Embryonic facial prominence (tissue), 1 donor: ENCODE measurements around the gene PPP1CB.
A peak's percentile ranks its signal among the peaks of the same experiment; 100 is the strongest.

Experiments
- DNase-seq: peaks from one replicate; pipeline ENCODE4 v3.0.0-alpha.2; 2016; ENCODE audit errors: extremely low spot score

The PPP1CB gene

GRCh38 chr2:28745225-28745624, 6.4 kb upstream of the PPP1CB start:
- no peak for DNase-seq

- no peak for DNase-seq
Measured at GRCh38 chr2:28745876-28746275, 5.8 kb upstream of the PPP1CB start.

- no peak for DNase-seq
Measured at GRCh38 chr2:28746429-28747111, 5.1 kb upstream of the PPP1CB start.

DNA sequence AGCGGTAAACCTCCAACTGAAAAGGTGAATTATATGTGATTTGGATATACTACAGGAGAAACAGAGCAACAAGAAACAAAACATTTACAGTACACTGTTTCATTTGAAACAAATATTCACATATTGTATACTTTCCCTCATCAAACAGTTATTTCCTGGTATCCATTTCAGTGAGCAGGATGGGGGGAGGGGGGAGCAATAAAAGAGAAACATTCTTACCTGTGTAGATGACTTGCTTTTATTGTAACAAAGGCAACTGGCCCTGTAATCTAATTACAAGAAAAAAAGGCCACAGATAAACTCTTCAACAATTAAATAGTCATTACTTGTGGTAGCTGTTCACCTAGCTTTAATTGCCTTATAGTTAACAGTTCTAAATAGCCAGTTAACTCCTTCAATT, 3.9 kb upstream of the PPP1CB start:
- no peak for DNase-seq

GRCh38 chr2:28748176-28748575, 3.5 kb upstream of the PPP1CB start:
- no peak for DNase-seq

DNA sequence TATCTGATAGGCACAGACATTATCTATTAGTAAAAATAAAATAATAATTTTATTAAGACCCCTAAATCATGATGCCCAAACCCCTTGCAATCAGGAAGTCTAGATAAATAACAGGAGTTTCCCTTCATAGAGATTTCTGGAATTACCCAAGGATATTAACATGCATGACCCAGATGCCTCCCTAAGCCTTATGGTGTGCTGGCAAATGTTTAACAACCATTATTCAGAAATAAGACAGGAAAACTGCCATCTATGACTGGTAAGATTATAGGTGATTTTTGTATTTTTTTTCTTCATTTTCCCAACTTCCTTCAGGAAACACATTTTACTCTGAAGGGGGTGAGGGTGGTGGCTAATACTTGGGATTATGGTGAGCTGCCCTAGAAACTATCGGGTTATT, 2.7 kb upstream of the PPP1CB start:
- DNase-seq: no peak

DNA sequence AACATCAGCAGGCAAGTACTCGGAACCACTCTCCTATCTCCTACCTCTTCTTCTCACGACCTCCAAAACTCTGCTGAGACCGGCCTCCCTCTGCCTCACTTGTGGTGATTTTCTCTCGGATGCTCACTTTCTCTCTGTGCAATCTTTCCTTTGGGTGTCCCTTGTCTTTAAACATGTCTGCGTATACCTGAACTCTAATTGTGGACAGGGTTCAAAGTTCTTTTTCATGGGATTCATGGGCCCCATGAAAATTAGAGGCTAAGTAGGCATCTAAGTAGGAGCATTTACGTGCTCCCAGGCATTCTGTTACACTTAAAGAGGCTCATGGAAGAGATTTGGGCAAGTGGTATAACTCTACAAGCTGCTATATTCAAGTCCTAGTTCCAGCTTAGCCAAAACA, 2.1 kb upstream of the PPP1CB start:
- DNase-seq: no peak

DNA sequence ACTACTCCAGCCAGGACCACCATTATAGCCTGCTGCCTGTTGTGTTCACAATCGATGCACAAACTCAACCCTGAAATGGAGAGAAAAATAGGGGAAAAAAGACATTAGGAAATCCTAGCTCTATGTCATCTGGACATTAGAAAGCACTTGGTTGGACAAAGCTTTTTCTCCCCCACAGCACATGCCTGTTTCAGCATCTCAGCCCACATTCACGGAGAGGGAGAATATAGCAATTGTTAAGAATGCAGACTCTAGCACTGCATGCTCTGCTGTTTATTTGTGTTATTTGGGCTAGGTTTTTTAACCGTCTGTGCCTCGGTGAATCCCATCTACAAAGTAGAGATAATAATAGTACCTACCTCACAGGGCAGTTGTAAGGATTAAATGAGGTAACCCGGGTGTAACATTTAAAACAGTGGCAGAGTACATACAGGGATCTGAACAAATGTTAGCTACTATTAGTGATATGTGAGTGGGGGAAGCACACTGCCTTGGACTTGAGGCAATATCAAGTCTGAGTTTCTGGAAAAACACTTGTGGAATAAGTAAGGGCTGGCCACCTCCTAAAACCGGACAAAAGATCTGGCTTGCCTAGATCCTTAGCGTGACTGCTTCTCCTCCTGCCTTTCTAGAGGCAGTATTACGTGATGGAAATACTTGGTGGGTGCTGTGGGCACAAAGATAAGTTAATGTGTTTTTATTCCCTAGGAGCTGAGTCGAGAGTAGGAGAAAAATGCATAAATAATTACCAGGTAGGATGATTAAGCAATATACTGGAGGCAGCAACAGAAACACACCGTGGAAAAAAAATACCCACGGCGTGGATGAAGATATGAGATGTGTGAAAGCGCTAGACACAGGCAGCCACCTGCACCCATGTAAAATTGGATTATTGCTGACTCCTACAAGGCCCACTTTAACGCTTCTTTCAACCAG, 1.0 kb upstream of the PPP1CB start:
- DNase-seq: no peak

- no peak for DNase-seq
Measured at GRCh38 chr2:28751956-28752630, 463 bp downstream of the PPP1CB start.

GRCh38 chr2:28752631-28753376, 1.2 kb downstream of the PPP1CB start:
- no peak for DNase-seq

GRCh38 chr2:28754321-28754720, 2.7 kb downstream of the PPP1CB start:
- peak; percentile 26 for DNase-seq

- DNase-seq: no peak
Measured at GRCh38 chr2:28755421-28755820, 3.8 kb downstream of the PPP1CB start.

- DNase-seq: no peak
Measured at GRCh38 chr2:28758459-28758858, 6.8 kb downstream of the PPP1CB start.

DNA sequence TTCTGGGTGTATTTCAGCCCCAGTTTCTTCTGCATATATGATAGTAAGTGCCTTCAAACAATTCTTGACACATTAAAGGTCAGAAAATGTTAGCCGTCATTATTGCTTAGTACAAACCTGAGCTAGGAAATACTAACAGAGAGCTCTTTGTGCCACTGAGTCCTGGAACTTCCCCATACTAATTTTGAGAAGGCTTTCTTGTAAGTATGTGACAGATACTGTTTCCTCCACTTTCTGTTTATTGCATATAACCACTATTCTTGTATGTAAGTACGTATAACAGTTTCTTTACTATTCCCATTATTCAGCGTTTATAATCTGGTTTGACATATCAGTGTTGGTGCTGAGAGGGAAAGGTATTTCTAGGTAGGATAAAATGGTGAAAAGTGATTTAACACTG, 9.8 kb downstream of the PPP1CB start:
- DNase-seq: no peak

DNA sequence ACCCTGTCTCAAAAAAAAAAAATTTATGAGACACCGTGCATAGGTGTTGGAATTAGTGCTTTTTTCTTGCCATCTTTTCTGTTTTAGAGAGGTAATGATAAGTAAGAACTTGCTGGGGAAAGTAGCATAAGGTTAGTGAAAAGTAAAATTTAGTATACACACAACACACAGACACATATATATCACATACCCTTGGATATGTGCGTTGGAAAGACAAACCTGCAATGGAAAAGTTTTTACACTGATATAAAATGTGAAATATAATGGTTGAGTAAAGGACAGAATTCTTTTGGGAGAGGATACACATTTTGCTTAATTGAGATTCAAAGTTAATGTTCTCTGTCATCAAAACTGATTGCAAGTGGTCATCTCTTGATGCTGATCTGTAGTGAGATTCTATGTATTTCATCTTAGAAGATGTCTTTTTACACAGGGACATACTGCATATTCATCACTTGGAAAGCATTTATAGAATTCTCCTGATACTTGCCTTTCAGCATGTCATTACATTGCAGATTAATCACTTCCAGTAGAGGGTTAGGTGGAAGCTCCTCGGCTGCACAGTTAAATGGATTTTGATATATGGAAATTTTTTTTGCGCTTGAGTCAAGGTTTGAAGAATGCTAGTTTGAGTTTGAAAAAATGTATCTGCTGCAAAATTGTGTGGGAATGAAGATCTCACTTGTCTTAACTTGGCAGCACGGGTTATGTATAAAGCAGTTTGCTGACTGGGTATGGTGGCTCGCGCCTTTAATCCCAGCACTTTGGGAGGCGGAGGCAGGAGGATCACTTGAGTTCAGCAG, 13.5 kb downstream of the PPP1CB start:
- DNase-seq: no peak

DNA sequence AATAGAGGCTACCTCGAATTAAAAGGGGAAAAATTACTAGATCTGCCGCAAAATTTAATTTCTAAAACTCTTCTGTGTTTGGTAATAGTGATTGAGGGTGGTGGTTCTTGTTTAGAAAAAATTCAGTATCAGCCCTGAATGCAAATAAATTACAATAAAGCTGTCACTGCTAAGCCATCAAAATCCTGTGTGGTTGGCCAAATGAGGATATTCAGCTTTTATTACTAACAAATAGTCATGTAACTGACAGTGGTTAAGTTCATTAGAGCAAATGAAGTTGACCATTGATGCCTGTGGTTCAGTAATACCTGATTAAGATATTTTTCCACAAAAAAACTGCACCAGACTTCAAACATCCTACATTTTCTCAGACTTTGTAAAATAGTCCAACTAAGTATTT, 14.4 kb downstream of the PPP1CB start:
- no peak for DNase-seq

DNA sequence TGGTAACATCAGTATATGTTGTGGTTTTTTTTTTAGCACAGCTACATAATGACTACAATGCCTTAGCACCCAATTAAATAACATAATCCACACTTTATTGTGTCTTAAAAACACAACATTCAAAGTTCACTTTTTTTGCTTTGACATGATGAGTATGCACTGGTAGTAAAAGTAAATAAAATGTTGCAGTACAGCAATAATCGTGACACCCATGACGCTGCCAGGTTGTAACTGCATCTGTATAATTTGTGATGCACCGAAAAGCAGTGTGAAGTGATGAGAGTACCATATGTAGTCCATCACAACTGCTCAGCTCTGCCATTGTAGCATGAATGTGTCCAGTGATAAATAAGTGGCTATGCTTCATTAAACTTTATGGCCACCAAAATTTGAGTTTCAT, 15.7 kb downstream of the PPP1CB start:
- DNase-seq: no peak

DNA sequence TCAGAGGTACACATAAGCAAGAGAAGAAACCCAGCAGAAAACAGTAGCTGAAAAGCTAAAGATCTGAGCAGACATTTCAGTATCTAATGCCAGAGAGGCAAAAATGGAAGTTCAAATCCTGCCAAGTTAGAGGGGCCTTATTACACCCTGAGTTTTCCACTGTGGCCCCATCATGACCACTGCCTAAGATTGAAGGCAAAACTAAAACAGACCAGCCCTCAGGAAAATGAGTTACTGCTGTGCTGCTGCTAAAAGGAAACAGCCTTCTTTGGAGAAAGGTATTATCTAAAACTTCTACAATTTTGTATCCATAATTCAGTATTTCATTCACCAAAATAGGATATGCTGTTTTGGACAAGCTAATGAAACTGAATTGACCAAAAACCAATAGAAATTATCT, 16.8 kb downstream of the PPP1CB start:
- no peak for DNase-seq

DNA sequence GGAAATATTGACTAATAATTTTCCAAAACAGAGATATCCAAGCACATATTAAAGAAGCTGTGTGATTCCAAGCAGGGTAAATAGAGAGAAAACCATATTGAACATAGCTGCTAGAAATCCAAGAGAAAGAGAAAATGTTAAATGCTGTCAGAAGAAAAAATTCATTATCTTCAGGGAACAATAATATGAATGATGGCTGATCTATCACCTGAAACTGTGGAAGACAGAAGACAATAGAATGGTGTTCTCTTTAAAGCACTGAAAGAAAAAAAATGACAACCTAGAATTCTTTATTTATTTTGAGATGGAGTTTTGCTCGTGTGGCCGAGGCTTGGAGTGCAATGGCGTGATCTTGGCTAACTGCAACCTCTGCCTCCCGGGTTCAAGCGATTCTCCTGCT, 17.3 kb downstream of the PPP1CB start:
- no peak for DNase-seq

DNA sequence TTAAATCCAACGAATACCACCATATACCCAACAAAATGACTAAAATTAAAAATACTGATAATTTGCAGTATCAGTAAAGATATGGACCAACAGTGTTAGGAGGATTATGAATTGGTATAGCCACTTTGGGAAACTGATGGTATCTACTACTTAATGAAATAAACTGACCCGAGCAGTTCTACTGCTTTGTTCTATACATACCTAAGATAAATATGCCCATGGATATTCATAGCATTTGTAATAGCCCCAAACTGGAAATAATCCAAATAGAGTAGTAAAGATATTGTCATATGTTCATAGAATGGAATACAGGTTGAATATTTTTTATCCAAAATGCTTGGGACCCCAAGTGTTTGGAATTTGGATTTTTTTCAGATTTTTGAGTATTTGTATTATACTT, 20.7 kb downstream of the PPP1CB start:
- DNase-seq: no peak

GRCh38 chr2:28776471-28776870, 24.8 kb downstream of the PPP1CB start:
- no peak for DNase-seq
